Stimulated activated naive CD8-positive, alpha-beta T cell treated with anti-CD3 and anti-CD28 coated beads, Interleukin-15, Interleukin-2, amounts not matched to agents 100 ng/mL and 50 ng/mL, for 24 hours (primary cell): ENCODE data around the gene TSPAN7.

Experiments
- H3K27ac Mint-ChIP-seq: one replicate; pipeline ENCODE4 v1.8.0; 2021; ENCODE audit warnings: mild to moderate bottlenecking, mixed read lengths
- H3K27me3 Mint-ChIP-seq: one replicate; pipeline ENCODE4 v1.8.0; 2021; ENCODE audit warnings: mixed read lengths
- H3K36me3 Mint-ChIP-seq: one replicate; pipeline ENCODE4 v1.8.0; 2021; ENCODE audit warnings: low read depth, mixed read lengths
- H3K4me1 Mint-ChIP-seq: one replicate; pipeline ENCODE4 v1.8.0; 2021; ENCODE audit warnings: low read depth, mixed read lengths
- H3K4me3 Mint-ChIP-seq: one replicate; pipeline ENCODE4 v1.8.0; 2021; ENCODE audit warnings: mild to moderate bottlenecking, mixed read lengths
- H3K9me3 Mint-ChIP-seq: one replicate; pipeline ENCODE4 v1.8.0; 2021; ENCODE audit warnings: mixed read lengths

The TSPAN7 gene

GRCh38 chrX:38727668-38728067 lies 166.3 kb downstream of the TSPAN7 start:
- Mint-ChIP-seq H3K9me3 (no peaks in the 10 kb centered on the region), H3K27ac (no peak overlapping the region), H3K27me3 (no peaks in the 10 kb centered on the region), H3K4me1 (no peaks in the 10 kb centered on the region), H3K36me3 (no peaks in the 10 kb centered on the region), H3K4me3 (no peak overlapping the region)

- H3K4me3 Mint-ChIP-seq = no peak overlapping the region
- H3K4me1 Mint-ChIP-seq = no peaks in the 10 kb centered on the region
- H3K36me3 Mint-ChIP-seq = no peaks in the 10 kb centered on the region
- H3K27me3 Mint-ChIP-seq = no peaks in the 10 kb centered on the region
- H3K27ac Mint-ChIP-seq = no peak overlapping the region
- no peaks in the 10 kb centered on the region for H3K9me3 Mint-ChIP-seq
Measured at GRCh38 chrX:38732866-38733265, 171.5 kb downstream of the TSPAN7 start.
